ENCODE data around the gene AFP.

- TF ChIP-seq USF2 (IDR thresholded peaks at IDR 0.05) (no peak), RCOR1 (IDR thresholded peaks at IDR 0.05; ENCODE audit: low read depth, low read length) (no peak), POLR2A (IDR thresholded peaks at IDR 0.05; ENCODE audit: low read length) (no peak), CBX2 (IDR thresholded peaks at IDR 0.05; ENCODE audit: borderline replicate concordance, low read depth) (no peak), CTCF (IDR thresholded peaks at IDR 0.05) (no peak), POLR2AphosphoS2 (conservative IDR thresholded peaks at IDR 0.05; ENCODE audit: low read length) (no peak), NR3C1 (IDR thresholded peaks at IDR 0.05) (no peak), BCL3 (IDR thresholded peaks at IDR 0.05) (no peak), PHF8 (IDR thresholded peaks at IDR 0.05; ENCODE audit: borderline replicate concordance, low read depth) (no peak)
These were observed 17.3 kb upstream of the AFP start for GRCh38 chr4:73418677-73419076.
